GM12872 (cell line): ENCODE data around the gene POU2F2.

Source experiments
- TF ChIP-seq, protein P1 (sequence below): IDR thresholded peaks from 3 replicates; pipeline ENCODE4 v1.5.1; 2011; ENCODE audit warnings: low read depth, mild to moderate bottlenecking, low read length, moderate library complexity; ENCODE audit not compliant: insufficient read depth

Gene POU2F2

GRCh38 chr19:42154471-42155323 lies 22.5 kb upstream of the POU2F2 start:
- TF ChIP-seq, protein P1, sequence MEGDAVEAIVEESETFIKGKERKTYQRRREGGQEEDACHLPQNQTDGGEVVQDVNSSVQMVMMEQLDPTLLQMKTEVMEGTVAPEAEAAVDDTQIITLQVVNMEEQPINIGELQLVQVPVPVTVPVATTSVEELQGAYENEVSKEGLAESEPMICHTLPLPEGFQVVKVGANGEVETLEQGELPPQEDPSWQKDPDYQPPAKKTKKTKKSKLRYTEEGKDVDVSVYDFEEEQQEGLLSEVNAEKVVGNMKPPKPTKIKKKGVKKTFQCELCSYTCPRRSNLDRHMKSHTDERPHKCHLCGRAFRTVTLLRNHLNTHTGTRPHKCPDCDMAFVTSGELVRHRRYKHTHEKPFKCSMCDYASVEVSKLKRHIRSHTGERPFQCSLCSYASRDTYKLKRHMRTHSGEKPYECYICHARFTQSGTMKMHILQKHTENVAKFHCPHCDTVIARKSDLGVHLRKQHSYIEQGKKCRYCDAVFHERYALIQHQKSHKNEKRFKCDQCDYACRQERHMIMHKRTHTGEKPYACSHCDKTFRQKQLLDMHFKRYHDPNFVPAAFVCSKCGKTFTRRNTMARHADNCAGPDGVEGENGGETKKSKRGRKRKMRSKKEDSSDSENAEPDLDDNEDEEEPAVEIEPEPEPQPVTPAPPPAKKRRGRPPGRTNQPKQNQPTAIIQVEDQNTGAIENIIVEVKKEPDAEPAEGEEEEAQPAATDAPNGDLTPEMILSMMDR: no peak

DNA sequence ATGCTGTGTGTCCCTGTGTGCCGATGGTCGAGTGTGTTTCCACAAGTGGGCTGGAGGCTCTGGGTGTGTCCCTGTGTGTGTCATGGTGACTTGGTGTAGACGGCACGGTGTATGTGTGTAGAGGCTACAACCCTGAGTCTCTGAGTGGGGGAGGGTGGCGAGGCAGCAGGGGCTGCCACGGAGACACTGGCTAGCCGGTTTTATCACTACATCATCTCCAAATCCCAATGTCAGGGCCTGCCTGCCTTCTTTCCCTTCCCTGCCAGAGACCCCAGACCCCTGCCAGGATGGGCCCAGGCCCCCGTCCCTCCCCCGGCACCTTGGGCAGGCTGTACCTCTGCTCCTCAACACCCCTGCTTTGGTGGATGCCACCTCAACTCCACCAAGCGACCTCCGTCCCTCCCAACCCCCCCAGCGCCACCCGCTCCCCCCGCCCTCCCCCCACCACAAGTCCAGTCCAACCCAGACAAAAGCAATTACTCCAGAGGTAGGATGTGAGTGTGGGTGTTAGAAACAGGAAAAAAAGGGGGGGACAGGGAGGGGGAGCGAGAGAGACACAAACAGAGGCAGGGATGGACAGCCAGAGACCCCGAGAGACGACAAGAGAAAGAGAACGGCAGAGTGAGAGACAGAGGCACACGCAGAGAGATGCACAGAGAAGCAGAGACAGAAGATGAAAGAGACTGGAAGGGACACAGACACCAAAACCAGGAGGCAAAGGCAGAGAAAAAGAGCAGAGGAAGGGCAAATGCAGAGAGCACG lies 21.6 kb upstream of the POU2F2 start:
- TF ChIP-seq, protein P1: no peak

DNA sequence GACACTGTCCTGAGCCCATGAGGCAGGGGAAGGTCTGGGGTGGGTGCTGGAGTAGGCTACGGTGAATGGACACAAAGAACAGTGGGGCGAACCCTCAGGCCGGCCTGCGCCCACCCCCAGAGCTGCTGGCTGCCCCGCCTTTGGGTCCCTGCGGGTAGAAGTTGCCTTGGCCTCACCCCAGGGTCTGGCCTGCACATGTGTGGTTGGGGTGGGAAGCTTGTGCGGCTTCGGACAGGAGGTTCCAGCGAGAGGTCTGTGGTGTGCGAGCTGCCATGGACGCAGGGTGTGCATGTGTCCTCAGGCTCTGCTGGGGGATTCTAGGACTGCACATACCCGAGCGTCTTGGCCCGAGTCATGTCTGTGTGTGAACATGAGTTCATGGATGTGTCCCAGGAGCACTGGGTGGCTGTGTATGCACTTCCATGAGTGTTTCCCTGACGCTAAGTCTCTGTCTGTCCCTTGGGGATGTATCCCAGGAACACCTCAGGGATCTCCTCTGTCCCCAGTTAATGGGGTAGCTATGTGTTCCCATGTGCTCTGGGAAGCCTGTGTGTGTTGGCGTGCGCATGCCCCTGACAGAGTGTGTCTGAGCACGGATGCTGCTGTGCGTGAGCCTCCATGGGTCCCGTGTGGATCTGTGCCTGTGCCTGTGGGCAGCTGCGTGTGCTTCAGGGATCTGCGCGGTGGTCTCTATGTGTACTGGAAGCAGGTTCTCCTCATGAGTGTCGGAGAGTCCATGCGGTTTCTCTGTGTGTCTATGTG lies 20.8 kb upstream of the POU2F2 start:
- TF ChIP-seq, protein P1: no peak

- TF ChIP-seq, protein P1: no peak
Measured at GRCh38 chr19:42151782-42152684, 19.8 kb upstream of the POU2F2 start.

DNA sequence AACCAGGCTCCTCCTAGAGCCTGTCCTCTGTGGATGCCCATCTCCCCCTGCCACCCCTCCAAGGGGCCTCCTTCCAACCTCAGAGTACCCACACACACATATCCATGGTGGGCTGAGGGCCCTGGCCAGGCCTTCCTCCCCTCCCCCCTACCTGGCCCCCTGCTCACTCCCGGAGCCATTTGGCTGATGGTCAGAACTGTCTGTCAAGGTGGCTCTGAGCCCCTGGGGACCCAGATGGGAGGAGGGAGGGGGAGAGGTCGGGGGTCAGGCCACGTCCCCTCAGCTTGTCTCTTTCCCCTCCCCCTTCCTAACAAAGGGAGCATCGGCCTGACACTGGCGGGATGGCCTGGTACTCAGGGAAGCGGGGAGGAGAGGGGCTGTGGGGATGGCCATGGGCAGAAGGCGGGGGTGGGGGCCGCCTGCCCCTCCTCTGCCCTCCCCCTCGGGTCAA lies 18.7 kb upstream of the POU2F2 start:
- TF ChIP-seq, protein P1: no peak

GRCh38 chr19:42150364-42150763 lies 18.1 kb upstream of the POU2F2 start:
- TF ChIP-seq, protein P1: no peak
